ENCODE results near the gene SCIMP. TPM values are rescaled to one million over a fixed set of nuclear protein-coding genes. Genes with fewer than 3 reads are reported as not detected.
"Not testable (repeated sequence)": the region's sequence is repeated elsewhere in the genome, so short reads cannot be mapped to it uniquely, and the experiment has no call there.

The SCIMP gene
- total RNA-seq, 1 experiment from 2014 or later: not detected

GRCh38 chr17:5165791-5166564, 68.7 kb downstream of the SCIMP start:
- H3K27me3 ChIP-seq (ENCODE audit: insufficient read depth, low read depth); H3K9me3 ChIP-seq (ENCODE audit: insufficient read depth, low read depth); H4K20me1 ChIP-seq (ENCODE audit: insufficient read depth); H3K27ac ChIP-seq; CTCF ChIA-PET; H3K79me2 ChIP-seq (ENCODE audit: low read depth); H3K4me3 ChIP-seq; H3K36me3 ChIP-seq (ENCODE audit: low read depth); H3K4me2 ChIP-seq; H2AFZ ChIP-seq; intact Hi-C loops (cut with micrococcal nuclease; ENCODE audit: unreplicated experiment); BruUV-seq (replicated peaks); H3F3A ChIP-seq (ENCODE audit: insufficient read depth, low read depth); H3K9me2 ChIP-seq (ENCODE audit: insufficient read depth); H3K4me1 ChIP-seq (replicated peaks; ENCODE audit: insufficient read depth); DNase-seq; POLR2A ChIA-PET (ENCODE audit: unreplicated experiment): not testable (repeated sequence)

GRCh38 chr17:5164436-5164835, 70.2 kb downstream of the SCIMP start:
- Histone ChIP-seq H3K4me3 (no peak overlapping the region), H3F3A (ENCODE audit: insufficient read depth, low read depth) (no peaks in the 10 kb centered on the region), H3K27ac (no peak overlapping the region), H3K27me3 (ENCODE audit: insufficient read depth, low read depth) (peaks cover 6% of the 10 kb centered on the region; the same call in 1 of the 2 replicates), H3K36me3 (ENCODE audit: low read depth) (no peaks in the 10 kb centered on the region), H3K9me3 (ENCODE audit: insufficient read depth, low read depth) (0 out of 2 replicates have a peak, but pooled peaks cover 4% of the 10 kb centered on the region), H3K4me1 (replicated peaks; ENCODE audit: insufficient read depth) (no peaks in the 10 kb centered on the region), H3K9me2 (ENCODE audit: insufficient read depth) (no peaks in the 10 kb centered on the region), H3K4me2 (no peak overlapping the region), H3K79me2 (ENCODE audit: low read depth) (no peaks in the 10 kb centered on the region), H2AFZ (no peak overlapping the region), H4K20me1 (ENCODE audit: insufficient read depth) (no peaks in the 10 kb centered on the region)
- DNase-seq: no peak
- no TSS peak for BruUV-seq (replicated peaks)
- intact Hi-C loops (cut with micrococcal nuclease; ENCODE audit: unreplicated experiment): no loop called here
- POLR2A ChIA-PET (ENCODE audit: unreplicated experiment): no interaction called here
- TF ChIP-seq CTCF (conservative IDR thresholded peaks at IDR 0.05) (no peak), EZH2 (IDR thresholded peaks at IDR 0.05; ENCODE audit: low read depth) (no peak)
- CTCF ChIA-PET: no interaction called here

GRCh38 chr17:5161793-5162192, 72.9 kb downstream of the SCIMP start:
- H3K27ac ChIP-seq; H3K4me1 ChIP-seq (replicated peaks; ENCODE audit: insufficient read depth); H3F3A ChIP-seq (ENCODE audit: insufficient read depth, low read depth); H4K20me1 ChIP-seq (ENCODE audit: insufficient read depth); CTCF ChIA-PET; H3K4me2 ChIP-seq; POLR2A ChIA-PET (ENCODE audit: unreplicated experiment); DNase-seq; H3K36me3 ChIP-seq (ENCODE audit: low read depth); H3K9me3 ChIP-seq (ENCODE audit: insufficient read depth, low read depth); H3K79me2 ChIP-seq (ENCODE audit: low read depth); intact Hi-C loops (cut with micrococcal nuclease; ENCODE audit: unreplicated experiment); BruUV-seq (replicated peaks); H3K9me2 ChIP-seq (ENCODE audit: insufficient read depth); H2AFZ ChIP-seq; H3K4me3 ChIP-seq: not testable (repeated sequence)
- H3K27me3 ChIP-seq (ENCODE audit: insufficient read depth, low read depth): peaks cover 28% of the 10 kb centered on the region

- BruUV-seq (replicated peaks); H3K4me3 ChIP-seq; H3K9me2 ChIP-seq (ENCODE audit: insufficient read depth); H3K79me2 ChIP-seq (ENCODE audit: low read depth); H3K4me2 ChIP-seq; H3K27ac ChIP-seq; H4K20me1 ChIP-seq (ENCODE audit: insufficient read depth); DNase-seq; POLR2A ChIA-PET (ENCODE audit: unreplicated experiment); H3K9me3 ChIP-seq (ENCODE audit: insufficient read depth, low read depth); H3K4me1 ChIP-seq (replicated peaks; ENCODE audit: insufficient read depth); H3K36me3 ChIP-seq (ENCODE audit: low read depth); H3F3A ChIP-seq (ENCODE audit: insufficient read depth, low read depth); CTCF ChIA-PET; intact Hi-C loops (cut with micrococcal nuclease; ENCODE audit: unreplicated experiment); H2AFZ ChIP-seq: not testable (repeated sequence)
- H3K27me3 ChIP-seq (ENCODE audit: insufficient read depth, low read depth): peaks cover 36% of the 10 kb centered on the region
Observed at GRCh38 chr17:5160702-5161101, 74.0 kb downstream of the SCIMP start.

Other genes starting within 250 kb of the SCIMP start
- 49.2 and 51.1 TPM in 2 replicates for gene CAMTA2, start 247.2 kb downstream of the SCIMP start, total RNA-seq (2021)
- 2.9 and 3.7 TPM in 2 replicates for gene INCA1, start 237.3 kb downstream of the SCIMP start, total RNA-seq (2021)
- gene KIF1C, start 236.9 kb downstream of the SCIMP start, total RNA-seq (2021): 215 and 217 TPM in 2 replicates
- gene SLC52A1, start 199.4 kb downstream of the SCIMP start, total RNA-seq (2021): 0.28 and 0.48 TPM in 2 replicates
- 2.3 and 4.5 TPM in 2 replicates for gene ZFP3, start 156.4 kb downstream of the SCIMP start, total RNA-seq (2021)
- 10.3 TPM in 2 replicates for gene ZNF232, start 123.0 kb downstream of the SCIMP start, total RNA-seq (2021)
- gene USP6, start 118.8 kb downstream of the SCIMP start, total RNA-seq (2021): 0.11 TPM in 1 of 2 replicates, not detected in the other
- gene ZNF594, start 43.0 kb downstream of the SCIMP start, total RNA-seq (2021): 14.0 and 18.4 TPM in 2 replicates
- gene RABEP1, start 47.4 kb upstream of the SCIMP start, total RNA-seq (2021): 41.9 and 53.0 TPM in 2 replicates
- 88.6 and 93.1 TPM in 2 replicates for gene NUP88, start 184.8 kb upstream of the SCIMP start, total RNA-seq (2021)
- gene RPAIN, start 185.3 kb upstream of the SCIMP start, total RNA-seq (2021): 56.3 and 70.2 TPM in 2 replicates
- 206 and 230 TPM in 2 replicates for gene C1QBP, start 204.3 kb upstream of the SCIMP start, total RNA-seq (2021)
- 25.4 and 28.1 TPM in 2 replicates for gene DHX33, start 234.1 kb upstream of the SCIMP start, total RNA-seq (2021)